ENCODE results near the gene MRPL42. TPM values are rescaled to one million over a fixed set of nuclear protein-coding genes. Genes with fewer than 3 reads are reported as not detected.

MRPL42 gene
- total RNA-seq, 1 experiment from 2014 or later, result 61.0 TPM

DNA sequence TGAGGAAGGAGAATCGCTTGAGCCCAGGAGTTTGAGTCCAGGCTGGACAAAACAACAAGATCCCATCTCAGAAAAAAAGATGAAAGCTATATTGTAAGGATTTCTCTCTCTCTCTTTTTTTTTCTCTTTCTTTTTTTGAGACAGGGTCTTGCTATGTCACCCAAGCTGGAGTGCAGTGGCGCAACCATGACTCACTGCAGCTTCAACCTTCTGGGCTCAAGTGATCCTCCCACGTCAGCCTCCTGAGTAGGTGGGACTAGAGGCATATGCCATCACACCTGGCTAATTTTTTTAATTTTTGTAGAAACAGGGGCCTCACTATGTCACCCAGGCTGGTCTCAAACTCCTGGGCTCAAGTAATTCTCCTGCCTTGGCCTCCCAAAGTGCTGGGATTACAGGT lies 5.8 kb upstream of the MRPL42 start:
- H3K27me3 ChIP-seq (ENCODE audit: insufficient read depth, low read depth), result no peaks in the 10 kb centered on the region
- no peaks in the 10 kb centered on the region for H3K79me2 ChIP-seq (ENCODE audit: low read depth)
- ChIA-PET CTCF (no interaction called here), POLR2A (ENCODE audit: unreplicated experiment) (no interaction called here)
- no peak for DNase-seq
- H3F3A ChIP-seq (ENCODE audit: insufficient read depth, low read depth), result no peaks in the 10 kb centered on the region
- H3K27ac ChIP-seq, result no peak overlapping the region
- no peaks in the 10 kb centered on the region for H4K20me1 ChIP-seq (ENCODE audit: insufficient read depth)
- H3K4me2 ChIP-seq, result no peak overlapping the region
- intact Hi-C loops (cut with micrococcal nuclease; ENCODE audit: unreplicated experiment), result no loop called here
- no peaks in the 10 kb centered on the region for H3K9me3 ChIP-seq (ENCODE audit: insufficient read depth, low read depth)
- H2AFZ ChIP-seq, result no peak overlapping the region
- TF ChIP-seq, protein P1, sequence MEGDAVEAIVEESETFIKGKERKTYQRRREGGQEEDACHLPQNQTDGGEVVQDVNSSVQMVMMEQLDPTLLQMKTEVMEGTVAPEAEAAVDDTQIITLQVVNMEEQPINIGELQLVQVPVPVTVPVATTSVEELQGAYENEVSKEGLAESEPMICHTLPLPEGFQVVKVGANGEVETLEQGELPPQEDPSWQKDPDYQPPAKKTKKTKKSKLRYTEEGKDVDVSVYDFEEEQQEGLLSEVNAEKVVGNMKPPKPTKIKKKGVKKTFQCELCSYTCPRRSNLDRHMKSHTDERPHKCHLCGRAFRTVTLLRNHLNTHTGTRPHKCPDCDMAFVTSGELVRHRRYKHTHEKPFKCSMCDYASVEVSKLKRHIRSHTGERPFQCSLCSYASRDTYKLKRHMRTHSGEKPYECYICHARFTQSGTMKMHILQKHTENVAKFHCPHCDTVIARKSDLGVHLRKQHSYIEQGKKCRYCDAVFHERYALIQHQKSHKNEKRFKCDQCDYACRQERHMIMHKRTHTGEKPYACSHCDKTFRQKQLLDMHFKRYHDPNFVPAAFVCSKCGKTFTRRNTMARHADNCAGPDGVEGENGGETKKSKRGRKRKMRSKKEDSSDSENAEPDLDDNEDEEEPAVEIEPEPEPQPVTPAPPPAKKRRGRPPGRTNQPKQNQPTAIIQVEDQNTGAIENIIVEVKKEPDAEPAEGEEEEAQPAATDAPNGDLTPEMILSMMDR (conservative IDR thresholded peaks at IDR 0.05), result no peak
- TF ChIP-seq EZH2 (IDR thresholded peaks at IDR 0.05; ENCODE audit: low read depth), result no peak
- no peaks in the 10 kb centered on the region for H3K9me2 ChIP-seq (ENCODE audit: insufficient read depth)
- no peaks in the 10 kb centered on the region for H3K4me1 ChIP-seq (replicated peaks; ENCODE audit: insufficient read depth)
- BruUV-seq (replicated peaks), result no TSS peak
- H3K36me3 ChIP-seq (ENCODE audit: low read depth), result no peaks in the 10 kb centered on the region
- H3K4me3 ChIP-seq, result no peak overlapping the region

DNA sequence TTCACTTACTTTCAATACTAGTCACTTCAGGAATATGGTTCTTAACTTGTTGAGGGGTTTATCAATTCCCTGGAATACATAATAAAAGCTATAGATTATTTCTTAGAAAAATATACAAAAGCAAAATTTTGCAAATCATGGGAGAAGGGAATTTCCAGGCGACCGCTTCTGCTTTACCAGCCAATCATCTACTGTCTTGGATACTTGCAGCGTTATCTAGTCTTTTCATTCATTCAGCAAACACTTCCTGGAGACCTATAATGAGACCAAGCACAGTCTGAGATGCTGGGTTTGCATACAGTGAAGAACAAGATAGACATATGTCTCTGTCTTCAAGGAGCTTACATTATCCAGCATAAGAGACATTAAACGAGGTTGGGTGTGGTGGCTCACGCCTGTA lies 1.5 kb upstream of the MRPL42 start:
- H3K9me3 ChIP-seq (ENCODE audit: insufficient read depth, low read depth), result no peaks in the 10 kb centered on the region
- POLR2A ChIA-PET (ENCODE audit: unreplicated experiment), result interaction anchor here (0.6 kb wide), 1 partner anchor 638 kb away, joined by 3 read pairs; no protein-coding TSS in a partner anchor
- no peak overlapping the region for H3K4me3 ChIP-seq
- H3K27ac ChIP-seq, result no peak overlapping the region
- H3K4me2 ChIP-seq, result no peak overlapping the region
- intact Hi-C loops (cut with micrococcal nuclease; ENCODE audit: unreplicated experiment), result no loop called here
- DNase-seq, result no peak
- H3F3A ChIP-seq (ENCODE audit: insufficient read depth, low read depth), result no peaks in the 10 kb centered on the region
- peaks cover 20% of the 10 kb centered on the region; the same call in 1 of the 2 replicates for H3K4me1 ChIP-seq (replicated peaks; ENCODE audit: insufficient read depth)
- no peak overlapping the region for H2AFZ ChIP-seq
- BruUV-seq (replicated peaks), result no TSS peak
- CTCF ChIA-PET, result no interaction called here
- no peaks in the 10 kb centered on the region for H4K20me1 ChIP-seq (ENCODE audit: insufficient read depth)
- no peaks in the 10 kb centered on the region for H3K9me2 ChIP-seq (ENCODE audit: insufficient read depth)
- TF ChIP-seq, protein P1 (conservative IDR thresholded peaks at IDR 0.05), result no peak
- TF ChIP-seq EZH2 (IDR thresholded peaks at IDR 0.05; ENCODE audit: low read depth), result no peak
- H3K27me3 ChIP-seq (ENCODE audit: insufficient read depth, low read depth), result no peaks in the 10 kb centered on the region
- H3K36me3 ChIP-seq (ENCODE audit: low read depth), result peaks cover 6% of the 10 kb centered on the region; the same call in 1 of the 2 replicates
- peaks cover 32% of the 10 kb centered on the region for H3K79me2 ChIP-seq (ENCODE audit: low read depth)

DNA sequence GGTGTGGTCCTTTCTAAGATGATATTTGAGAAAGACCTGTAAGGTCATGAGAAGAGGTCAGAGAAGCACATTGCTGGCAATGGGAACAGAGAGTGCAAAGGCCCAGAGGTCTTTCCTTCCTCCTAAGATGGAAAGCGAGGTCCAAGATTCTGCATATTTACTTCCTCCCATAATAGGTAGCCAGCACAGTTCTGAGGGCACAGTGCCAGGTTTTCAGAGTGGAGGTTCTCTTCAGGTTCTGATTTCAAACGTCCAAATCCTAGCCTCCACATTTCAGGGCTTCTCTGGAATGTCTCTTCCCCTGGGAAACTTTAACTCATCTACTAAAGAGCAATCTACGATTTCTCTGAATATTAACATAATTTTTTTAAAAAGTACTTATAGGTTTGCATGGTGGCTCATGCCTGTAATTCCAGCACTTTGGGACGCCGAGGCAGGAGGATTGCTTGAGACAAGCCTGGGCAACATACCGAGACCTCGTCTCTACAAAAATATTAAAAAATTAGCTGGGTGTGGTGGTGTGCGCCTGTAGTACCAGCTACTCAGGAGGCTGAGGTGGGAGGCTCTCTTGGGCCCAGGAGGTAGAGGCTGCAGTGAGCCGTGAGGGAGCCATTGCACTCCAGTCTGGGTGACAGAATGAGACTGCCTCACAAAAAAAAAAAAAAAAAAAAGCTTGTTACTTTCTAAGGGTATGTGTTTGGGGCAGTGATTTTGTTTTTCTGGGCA lies 526 bp upstream of the MRPL42 start:
- no peak for TF ChIP-seq EZH2 (IDR thresholded peaks at IDR 0.05; ENCODE audit: low read depth)
- TF ChIP-seq, protein P1 (conservative IDR thresholded peaks at IDR 0.05), result no peak
- no TSS peak for BruUV-seq (replicated peaks)
- H3K4me3 ChIP-seq, result peak overlapping the region; percentile 87; the same call in 1 of the 2 replicates
- peak overlapping the region; percentile 37; the same call in 1 of the 2 replicates for H2AFZ ChIP-seq
- H3K79me2 ChIP-seq (ENCODE audit: low read depth), result peaks cover 33% of the 10 kb centered on the region
- no peaks in the 10 kb centered on the region for H4K20me1 ChIP-seq (ENCODE audit: insufficient read depth)
- no peaks in the 10 kb centered on the region for H3K9me3 ChIP-seq (ENCODE audit: insufficient read depth, low read depth)
- ChIA-PET POLR2A (ENCODE audit: unreplicated experiment) (no interaction called here), CTCF (interaction anchor here (1.4 kb wide), 1 partner anchor 635 kb away, joined by 3 read pairs; no protein-coding TSS in a partner anchor)
- intact Hi-C loops (cut with micrococcal nuclease; ENCODE audit: unreplicated experiment), result loop anchor here (1.0 kb wide), 1 partner anchor 24 kb away; no protein-coding TSS in a partner anchor
- H3K27ac ChIP-seq, result no peak overlapping the region
- DNase-seq, result no peak
- no peaks in the 10 kb centered on the region for H3F3A ChIP-seq (ENCODE audit: insufficient read depth, low read depth)
- peaks cover 20% of the 10 kb centered on the region; the same call in 1 of the 2 replicates for H3K4me1 ChIP-seq (replicated peaks; ENCODE audit: insufficient read depth)
- H3K36me3 ChIP-seq (ENCODE audit: low read depth), result peaks cover 10% of the 10 kb centered on the region; the same call in 1 of the 2 replicates
- H3K4me2 ChIP-seq, result peak overlapping the region; percentile 93
- no peaks in the 10 kb centered on the region for H3K27me3 ChIP-seq (ENCODE audit: insufficient read depth, low read depth)
- H3K9me2 ChIP-seq (ENCODE audit: insufficient read depth), result no peaks in the 10 kb centered on the region

All from PC-9 (cell line).